Measurements from ENCODE around the gene ELFN1.

Gene ELFN1

DNA sequence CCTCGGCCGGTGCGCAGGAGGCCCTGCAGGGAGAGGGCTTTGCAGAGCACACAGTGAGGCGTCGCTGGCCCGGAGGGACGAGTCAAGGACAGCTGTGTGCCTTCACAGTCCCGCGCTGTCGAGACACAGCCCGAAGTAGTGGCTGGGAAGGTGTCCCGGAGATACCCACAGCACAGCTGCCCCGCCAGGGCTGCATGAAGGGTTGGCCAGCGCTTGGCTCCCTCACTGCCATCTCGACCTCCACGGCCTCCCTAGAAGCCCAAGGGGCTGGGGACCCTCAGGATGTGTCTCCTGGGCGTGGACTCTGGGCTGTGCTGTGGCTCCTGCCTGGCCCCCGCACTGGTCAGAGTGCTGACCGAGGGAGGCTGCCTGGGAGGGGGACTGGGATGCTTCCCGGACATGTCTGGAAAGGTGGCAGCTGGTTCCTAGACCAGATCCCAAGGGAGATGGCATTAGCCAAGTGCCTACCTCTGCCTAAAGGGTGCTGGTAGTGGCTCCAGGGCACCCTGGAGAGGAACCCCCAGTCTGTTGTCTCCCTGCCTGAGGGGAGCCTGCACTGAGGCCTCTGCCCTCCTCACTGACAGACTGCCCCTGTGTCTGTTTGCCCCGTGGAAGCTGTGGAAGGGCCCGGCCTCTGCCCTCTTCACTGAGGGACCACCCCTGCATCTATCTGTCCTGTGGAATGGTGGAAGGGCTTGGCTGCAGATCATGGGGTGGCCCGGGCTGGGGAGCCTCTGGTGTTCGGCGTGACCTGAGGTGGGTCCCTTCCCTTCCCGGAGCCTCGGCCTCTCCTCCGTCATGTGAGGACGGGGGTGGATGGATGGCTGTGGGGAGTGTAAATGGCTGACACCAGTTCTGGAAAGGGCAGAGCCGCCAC is 5.8 kb downstream of the ELFN1 start:
- DNase-seq (ENCODE audit: low read depth in 4 of 4, low spot score in 1 of 4), result no peak

DNA sequence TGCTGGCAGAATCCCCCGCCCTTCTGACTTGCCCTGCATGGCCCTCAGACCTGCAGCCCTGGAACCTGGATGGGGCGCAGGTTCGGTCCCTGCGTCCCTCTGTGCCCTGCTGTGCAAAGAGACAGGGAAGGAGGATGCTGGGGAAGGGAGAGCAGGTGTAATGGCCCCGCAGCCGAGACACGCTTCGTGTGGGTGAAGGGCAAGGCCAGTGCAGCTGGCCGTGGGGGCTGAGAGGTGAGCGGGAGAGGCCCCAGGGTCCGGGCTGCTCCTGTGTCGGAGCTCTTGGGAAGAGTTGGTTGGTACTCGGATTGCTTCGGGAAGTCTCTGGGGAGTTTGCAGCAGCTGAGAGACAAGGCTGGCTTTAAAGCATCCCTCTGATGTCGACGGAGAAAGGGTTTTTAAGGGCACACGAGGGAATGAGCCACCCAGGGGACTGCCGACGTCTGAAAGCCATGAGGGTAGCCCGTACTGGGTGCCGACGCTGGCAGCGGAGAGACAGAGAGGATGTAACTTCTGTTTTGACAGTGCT is 6.5 kb downstream of the ELFN1 start:
- DNase-seq (ENCODE audit: low read depth in 4 of 4, low spot score in 1 of 4), result no peak

DNA sequence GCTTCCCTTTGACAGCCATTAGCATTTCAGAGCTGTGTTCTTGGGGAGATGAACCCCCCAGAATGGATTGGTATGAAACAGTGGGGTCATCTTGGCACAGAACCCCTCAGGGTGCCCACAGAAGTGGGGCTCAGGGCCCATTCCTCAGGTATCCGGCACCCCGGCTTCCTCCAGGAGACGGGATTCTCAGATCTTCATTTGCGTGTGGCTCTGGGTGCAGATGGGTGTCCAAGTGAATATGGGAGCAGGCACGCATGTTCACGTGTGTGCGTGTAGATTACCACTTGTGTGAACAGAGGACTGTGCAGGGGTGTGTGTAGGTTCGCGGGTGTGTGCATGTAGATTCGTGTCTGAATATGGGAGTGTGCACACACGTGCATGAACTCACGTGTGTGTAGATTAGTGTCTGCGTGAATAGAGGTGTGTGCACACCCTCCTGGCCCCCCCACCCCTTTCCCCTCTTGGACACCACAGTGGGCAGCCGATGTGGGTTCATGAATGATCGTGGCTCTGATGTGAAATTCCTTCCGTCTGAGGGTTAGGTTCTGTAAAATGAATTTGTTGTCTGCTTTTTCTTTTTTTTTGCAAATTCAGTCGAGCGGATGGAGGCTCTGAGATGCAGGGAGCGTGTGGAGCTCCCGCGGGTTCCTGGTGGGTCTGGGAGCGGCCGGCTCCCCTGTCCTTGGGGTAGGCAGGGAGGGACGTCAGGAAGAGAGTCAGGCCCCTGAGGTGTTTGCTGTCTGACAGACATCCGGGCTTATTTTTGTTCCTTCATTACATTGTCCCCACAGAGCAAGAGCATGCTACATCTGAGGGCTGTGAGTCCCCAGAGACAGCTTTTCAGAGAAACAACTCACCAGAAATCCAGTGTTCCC is 7.4 kb downstream of the ELFN1 start:
- no peak for DNase-seq (ENCODE audit: low read depth in 4 of 4, low spot score in 1 of 4)

DNA sequence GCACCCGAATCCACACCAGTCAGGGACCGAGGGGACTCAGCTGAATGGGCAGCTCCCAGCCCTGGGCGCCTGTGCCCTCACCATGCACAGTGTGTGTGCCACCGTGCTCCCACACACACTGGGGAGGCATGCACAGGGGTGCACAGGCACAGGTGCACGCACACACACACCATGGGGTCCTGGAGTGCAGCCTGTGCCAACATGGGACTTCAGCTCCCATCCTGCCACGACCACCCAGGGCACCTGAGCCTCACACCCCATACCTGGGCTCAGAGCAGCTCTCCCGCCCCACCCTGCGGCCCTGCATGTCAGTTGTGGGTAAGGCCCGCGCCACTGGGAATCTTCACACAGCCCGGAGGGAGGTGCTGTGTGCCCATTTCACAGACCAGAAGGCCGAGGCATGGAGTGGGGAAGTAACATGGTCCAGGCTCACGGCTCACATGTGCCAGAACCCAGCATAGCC is 8.0 kb downstream of the ELFN1 start:
- no peak for DNase-seq (ENCODE audit: low read depth in 4 of 4, low spot score in 1 of 4)

DNA sequence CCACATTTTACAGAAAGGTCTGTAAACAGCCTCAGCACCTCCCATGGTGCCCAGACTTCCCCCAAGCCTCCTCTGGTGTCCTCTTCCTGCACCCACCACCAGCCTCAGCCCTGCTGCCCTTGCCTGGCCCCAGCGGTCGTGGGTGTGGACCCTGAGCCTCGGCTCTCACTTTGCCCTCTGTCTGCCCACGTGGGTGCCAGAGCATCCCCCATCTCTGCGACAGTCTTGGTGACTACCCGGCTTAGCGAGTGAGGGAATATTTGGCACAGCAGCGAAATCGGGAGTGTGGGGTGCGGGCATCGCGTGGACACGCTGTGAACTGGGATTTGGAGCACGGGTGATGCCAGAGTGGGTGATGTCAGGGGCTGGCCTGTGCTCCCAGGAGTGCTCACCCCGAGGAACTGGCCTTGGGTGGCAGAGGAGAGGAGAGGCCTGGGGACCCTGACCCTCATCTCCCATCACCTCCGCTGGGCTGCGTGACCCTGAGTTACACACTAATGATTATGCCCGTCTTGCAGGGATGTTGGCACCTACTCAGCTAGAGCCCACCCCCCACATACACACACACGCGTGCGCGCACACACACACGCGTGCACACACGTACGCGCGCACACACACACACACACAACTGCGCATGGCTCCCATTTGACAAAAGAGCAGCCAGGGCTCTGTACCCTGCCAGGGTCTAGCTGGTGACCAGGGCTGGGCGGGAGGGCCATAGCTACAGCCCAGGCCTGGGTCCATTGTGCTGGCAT is 8.7 kb downstream of the ELFN1 start:
- DNase-seq (ENCODE audit: low read depth in 4 of 4, low spot score in 1 of 4), result no peak

DNA sequence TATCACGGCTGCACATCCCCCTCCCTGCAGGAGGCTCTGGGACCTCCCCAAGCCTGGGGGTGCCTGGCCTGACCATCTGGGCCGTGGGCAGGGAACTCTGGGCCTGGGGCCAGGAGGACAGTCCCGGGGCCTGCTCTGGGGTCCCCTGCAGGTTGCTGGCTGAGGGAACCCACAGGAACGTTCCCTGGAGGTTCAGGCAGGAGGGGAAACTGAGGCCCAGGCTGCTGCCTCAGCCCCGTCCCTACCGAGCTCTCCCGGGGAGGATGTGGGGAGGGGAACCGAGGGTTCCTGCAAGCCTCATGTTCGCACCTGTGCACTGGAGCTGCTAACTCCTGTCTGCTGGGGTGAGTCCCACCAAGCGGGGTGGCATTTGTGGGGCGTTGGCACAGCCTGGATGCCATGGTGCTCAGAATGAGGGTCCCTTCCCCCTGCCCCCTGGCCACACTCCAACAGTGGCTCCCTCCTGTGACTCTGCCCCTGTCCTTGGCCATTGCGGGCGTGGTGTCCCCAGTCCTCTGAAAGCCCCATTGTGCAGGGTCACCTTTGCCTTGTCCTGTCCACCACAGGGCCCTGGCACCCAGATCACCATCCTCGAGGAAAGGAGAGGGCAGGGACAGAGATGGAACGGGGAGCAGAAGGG is 9.4 kb downstream of the ELFN1 start:
- DNase-seq (ENCODE audit: low read depth in 4 of 4, low spot score in 1 of 4), result no peak

DNA sequence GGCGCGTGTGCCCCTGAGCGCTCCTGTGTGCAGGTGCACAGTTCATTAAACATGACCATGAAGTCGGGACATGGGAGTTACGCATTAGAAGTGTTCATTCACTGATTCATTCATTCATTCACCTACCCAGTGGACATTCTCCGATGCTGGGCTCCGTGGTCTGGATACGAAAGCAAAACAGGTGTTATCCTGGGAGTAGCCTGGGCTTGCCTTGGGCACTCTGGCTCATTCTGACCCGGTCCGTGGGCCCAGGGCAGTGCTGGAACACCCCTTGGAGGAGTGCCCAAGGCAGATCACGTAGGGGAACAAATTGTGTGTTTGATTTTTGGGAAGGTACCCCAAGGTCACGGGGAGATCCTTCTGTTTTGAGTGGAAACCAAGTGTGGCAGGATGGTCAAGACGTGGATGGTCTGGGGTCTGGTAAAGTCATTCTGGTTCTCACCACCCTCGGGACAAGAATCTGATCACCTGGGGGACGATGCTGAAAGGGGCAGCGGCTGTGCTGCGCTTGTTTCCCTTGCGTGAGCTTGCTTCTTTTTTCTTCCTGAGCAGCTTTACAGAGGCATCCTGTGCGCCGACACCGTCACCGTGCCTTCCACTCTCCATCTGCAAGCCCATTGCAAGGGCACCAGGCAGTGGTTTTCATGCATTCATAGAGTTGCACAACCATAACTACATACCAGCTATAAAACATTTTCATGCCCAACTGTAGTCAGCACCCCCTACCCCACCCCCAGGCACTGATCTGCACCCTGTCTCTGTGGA is 10.1 kb downstream of the ELFN1 start:
- no peak for DNase-seq (ENCODE audit: low read depth in 4 of 4, low spot score in 1 of 4)

DNA sequence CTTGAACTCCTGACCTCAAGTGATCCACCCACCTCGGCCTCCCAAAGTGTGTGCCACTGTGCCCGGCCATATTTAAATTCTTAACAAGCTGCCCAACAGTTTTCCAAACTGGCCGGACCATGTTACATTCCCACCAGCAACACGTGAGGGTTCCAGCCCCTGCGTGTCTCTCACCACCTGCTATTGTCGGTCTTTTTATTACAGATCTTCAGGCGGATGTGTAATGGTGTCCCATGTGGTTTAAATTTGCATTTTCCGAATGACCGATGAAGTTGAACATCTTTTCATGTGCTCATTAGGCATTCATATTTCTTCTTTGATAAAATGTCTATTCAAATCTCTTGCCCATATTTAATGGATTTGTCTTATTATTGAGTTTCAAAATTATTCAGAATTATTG is 11.5 kb downstream of the ELFN1 start:
- DNase-seq (ENCODE audit: low read depth in 4 of 4, low spot score in 1 of 4), result no peak

DNA sequence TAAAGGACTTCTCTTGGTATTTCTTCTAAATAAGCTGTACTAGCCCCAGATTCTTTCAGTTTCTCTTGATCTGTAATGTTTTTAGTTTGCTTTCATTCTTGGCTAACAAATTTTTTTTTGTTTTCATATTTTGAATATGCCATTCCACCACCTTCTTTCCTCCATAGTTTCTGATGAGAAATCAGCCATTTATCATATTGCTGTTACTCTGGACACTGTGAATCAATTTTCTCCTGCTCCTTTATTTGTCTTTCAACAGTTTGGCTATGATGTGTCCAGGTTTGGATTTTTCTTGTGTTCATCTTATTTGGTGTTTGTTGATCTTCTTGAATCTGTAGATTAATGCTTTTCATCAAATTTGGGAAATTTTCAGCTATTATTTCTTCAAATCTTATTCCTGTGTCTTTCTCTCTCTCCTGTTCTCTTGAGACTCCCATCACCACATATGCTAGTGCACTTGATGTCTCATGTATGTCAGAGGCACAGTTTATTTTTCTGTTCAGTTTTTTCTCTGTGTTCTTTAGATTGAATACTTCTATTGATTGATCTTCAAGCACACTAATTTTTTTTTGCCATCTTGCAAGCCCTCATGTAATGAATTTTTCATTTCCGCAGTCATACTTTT is 15.0 kb downstream of the ELFN1 start:
- no peak for DNase-seq (ENCODE audit: low read depth in 4 of 4, low spot score in 1 of 4)

DNA sequence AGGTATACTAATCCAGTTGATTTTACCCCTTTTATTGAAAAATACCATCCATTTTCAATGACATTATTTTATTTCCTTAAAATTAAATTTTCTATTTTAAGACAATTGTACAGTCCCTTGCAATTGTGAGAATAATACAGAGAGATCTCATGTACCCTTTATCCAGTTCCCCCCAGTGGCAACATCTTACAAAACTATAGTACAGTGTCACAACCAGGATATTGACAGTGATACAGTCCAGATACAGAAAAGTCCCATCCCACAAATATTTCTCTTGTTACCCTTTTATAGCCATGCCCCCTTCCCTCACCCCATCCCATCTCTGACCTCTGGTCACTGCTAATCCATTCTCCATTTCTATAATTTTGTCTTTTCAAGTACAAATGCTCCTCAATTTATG is 18.5 kb downstream of the ELFN1 start:
- DNase-seq (ENCODE audit: low read depth in 4 of 4, low spot score in 1 of 4), result no peak

DNA sequence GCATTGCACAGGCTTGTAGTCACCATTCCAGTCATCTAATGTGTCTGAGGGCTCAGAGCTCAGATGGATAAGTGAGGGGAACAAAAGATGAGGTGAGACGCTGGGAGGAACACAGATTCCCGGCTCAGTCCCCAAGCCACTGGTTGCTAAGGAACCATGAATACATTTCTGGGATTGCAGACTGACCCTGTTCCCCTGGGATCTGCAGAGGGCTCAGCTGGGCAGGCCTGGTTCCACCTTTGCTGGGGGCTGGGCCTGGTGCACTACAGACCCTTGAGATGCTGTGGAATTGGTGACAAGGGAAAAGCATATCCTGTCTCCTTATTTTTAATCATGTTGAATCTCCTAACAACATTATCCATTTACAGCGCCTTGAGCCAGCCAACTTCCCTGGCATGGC is 19.2 kb downstream of the ELFN1 start:
- DNase-seq (ENCODE audit: low read depth in 4 of 4, low spot score in 1 of 4), result no peak

DNA sequence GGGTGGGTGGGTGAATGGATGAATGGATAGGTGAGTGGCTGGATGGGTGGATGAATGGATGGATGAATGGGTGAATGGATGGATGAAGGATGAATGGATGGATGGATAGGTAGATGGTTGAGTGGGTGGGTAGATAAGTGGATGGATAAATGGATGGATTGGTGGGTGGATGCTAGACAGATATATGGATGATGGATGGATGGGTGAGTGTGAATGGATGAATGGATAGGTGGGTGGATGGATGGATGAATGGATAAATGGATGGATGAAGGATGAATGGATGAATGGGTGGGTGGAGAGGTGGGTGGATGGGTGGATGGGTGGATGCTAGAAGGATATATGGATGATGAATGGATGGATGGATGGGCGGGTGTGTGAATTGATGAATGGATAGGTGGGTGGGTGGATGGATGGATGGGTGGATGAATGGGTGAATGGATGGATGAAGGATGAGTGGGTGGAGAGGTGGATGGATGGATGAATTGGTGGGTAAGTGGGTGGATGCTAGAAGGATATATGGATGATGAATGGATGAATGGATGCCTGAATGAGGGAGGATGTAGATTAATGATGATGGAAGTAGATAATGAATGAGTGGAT is 20.4 kb downstream of the ELFN1 start:
- no peak for DNase-seq (ENCODE audit: low read depth in 4 of 4, low spot score in 1 of 4)

DNA sequence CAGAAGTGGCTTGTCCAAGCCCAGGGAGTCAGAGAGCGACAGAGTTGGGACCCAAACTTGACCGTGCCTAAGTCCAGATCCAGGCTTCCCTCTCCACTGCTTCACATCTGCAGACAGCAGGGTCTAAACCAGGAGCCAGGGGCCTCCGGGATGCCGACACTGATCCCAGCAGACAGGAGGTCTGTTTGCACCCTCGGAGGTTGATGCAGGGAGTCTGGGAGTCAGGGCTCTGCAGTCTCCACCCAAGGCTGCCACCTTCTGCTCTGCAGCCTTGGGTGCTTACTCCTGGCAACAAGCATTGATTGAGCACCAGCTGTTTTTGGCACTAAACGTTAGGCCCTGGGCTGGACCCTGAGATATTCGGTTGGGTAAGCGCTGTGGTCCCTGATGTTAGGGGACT is 21.0 kb downstream of the ELFN1 start:
- DNase-seq (ENCODE audit: low read depth in 4 of 4, low spot score in 1 of 4), result no peak

DNA sequence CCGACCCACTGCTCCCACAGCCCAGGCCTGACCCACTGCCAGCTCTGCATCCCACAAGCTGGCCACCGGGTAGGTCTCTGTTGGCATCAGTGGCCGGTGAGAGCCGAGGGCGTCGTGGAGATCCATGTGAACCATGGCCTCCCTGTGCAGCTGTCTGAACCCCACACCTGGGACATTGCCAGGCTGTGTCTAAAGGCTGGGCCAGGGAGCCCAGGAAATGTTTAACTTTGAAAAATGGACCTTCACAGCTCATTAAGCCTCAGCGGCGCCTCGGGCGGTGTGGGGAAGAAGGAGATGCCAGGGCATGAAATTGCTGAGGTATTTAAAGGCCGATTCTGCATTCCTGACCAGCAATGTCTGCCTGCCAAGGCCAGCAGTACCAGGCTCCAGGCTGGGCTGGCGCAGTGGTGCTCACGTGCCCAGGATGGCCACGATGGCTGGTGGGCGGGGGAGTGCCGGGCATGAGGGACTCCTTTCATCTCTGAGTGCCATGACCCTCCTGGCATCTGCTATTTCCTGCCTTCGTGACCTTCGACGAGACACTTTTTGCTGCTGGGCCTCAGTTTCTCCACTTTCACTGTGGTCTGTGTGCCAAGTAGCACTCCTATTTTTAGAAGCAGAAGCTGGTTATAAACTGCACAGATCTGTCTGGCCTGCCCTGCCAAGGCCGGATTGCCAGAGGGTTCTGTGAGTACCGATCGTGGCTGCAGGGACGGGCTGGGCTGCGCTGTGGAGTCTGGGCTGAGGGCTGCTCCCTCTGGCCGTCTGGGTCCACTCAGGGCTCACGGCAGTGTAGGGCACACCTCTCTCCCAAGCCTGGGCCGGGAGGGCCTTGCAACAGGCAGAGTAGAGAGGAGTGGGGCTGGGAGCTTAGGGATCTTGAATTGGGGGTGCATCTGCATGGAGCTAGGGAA is 21.8 kb downstream of the ELFN1 start:
- no peak for DNase-seq (ENCODE audit: low read depth in 4 of 4, low spot score in 1 of 4)

DNA sequence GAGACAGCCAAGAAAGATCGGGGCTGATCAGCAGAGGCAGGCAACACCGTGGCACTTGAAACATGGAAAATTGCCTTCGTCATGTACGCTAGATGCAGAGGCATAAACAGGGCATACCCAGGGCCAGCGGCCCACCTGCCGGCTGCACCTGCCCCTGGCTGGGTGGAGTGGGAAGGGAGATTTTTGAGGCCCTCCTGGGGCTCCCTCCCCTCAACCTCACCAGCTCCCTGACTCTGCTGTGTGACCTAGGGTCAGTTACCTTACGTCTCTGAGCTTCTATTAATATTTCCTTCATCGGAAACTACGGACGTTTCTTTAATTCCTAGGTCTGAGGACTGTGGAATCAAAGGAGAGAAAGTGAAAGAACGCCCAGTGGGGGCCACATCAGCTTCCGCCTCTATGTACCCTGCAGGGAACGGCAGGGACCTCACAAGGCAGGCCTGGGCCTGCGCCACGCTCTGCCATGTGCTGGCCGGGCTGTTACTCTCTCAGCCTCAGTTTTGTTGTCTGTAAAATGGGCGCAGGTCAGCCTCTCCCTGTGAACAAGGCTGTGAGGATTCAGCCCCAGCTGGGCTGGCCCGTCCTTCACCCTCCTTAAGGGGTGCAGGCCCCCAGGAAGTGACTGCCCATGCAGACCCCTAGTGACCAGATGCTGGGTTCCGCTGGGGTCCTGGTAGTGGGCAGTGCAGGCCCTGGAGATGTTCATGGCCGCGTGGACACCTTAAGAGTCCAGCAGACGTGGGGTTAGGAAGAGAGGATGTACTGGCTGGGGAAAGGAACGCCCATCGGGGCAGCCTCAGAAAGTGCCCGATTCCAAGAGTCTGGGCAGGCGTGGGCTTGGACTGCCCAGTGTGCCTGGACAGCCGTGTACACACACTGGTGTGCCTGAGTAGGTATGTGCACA is 22.7 kb downstream of the ELFN1 start:
- DNase-seq (ENCODE audit: low read depth in 4 of 4, low spot score in 1 of 4), result no peak

DNA sequence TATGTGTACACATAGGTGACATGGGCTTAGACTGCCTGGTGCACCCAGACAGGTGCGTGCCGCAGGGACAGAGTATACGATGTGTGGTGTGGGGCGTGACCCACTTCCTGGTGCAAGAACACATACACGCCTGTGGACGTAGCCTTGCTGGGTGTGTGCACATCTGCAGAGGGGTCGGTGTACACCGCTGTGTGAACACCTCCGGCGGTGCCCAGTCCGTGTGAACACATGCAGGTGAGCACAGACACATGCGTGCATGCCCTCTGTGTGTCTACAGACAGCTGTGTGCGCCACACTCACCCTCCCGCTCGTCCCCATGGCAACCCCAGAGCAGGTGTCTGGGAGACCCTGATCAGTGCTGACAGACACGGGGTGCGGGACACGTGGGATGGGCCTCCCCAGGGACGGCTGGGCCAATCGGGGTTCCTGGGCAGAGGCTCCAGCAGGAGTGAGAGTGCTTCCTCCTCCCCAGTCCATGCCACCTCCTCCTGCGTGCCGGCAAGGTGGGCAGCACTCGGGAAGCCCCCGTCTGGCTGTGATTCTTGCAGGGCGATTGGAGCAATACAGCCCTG is 23.4 kb downstream of the ELFN1 start:
- DNase-seq (ENCODE audit: low read depth in 4 of 4, low spot score in 1 of 4), result no peak
